GM18505 (cell line): Measurements from ENCODE around the gene ZNF618.

Experiments
- ATAC-seq: cut with Tn5 transposase; IDR thresholded peaks from one replicate; pipeline ENCODE4 v1.9.1; 2021; ENCODE audit not compliant: unreplicated experiment
- POLR2A ChIP-seq: IDR thresholded peaks from 4 replicates; pipeline ENCODE4 v1.6.1; 2011; ENCODE audit warnings: borderline replicate concordance; ENCODE audit not compliant: insufficient read depth, insufficient read length; ENCODE audit errors: extremely low read depth

Gene ZNF618

GRCh38 chr9:113892861-113893491 lies 16.9 kb downstream of the ZNF618 start:
- TF ChIP-seq POLR2A = no peak

GRCh38 chr9:113894166-113894565 lies 18.1 kb downstream of the ZNF618 start:
- no peak for ATAC-seq
- no peak for TF ChIP-seq POLR2A

More at GRCh38 chr9:113892861-113893491, 16.9 kb downstream of the ZNF618 start:
- ATAC-seq = no peak

GRCh38 chr9:113895526-113895925 lies 19.4 kb downstream of the ZNF618 start:
- ATAC-seq = no peak
- TF ChIP-seq POLR2A = no peak

- no peak for TF ChIP-seq POLR2A
- no peak for ATAC-seq
Observed at GRCh38 chr9:113896713-113897112, 20.6 kb downstream of the ZNF618 start.

- no peak for ATAC-seq
- TF ChIP-seq POLR2A = no peak
Observed at GRCh38 chr9:113898151-113898550, 22.0 kb downstream of the ZNF618 start.

GRCh38 chr9:113898596-113898995 lies 22.5 kb downstream of the ZNF618 start:
- no peak for TF ChIP-seq POLR2A
- ATAC-seq = no peak

- TF ChIP-seq POLR2A = no peak
- no peak for ATAC-seq
Observed at GRCh38 chr9:113899205-113899604, 23.1 kb downstream of the ZNF618 start.

- no peak for TF ChIP-seq POLR2A
- no peak for ATAC-seq
Observed at GRCh38 chr9:113901221-113901688, 25.1 kb downstream of the ZNF618 start.

- TF ChIP-seq POLR2A = no peak
- ATAC-seq = no peak
Observed at GRCh38 chr9:113903514-113904077, 27.5 kb downstream of the ZNF618 start.

GRCh38 chr9:113906411-113907110 lies 30.5 kb downstream of the ZNF618 start:
- no peak for ATAC-seq
- no peak for TF ChIP-seq POLR2A

- TF ChIP-seq POLR2A = no peak
- ATAC-seq = no peak
Observed at GRCh38 chr9:113907282-113907681, 31.2 kb downstream of the ZNF618 start.

GRCh38 chr9:113909421-113909820 lies 33.3 kb downstream of the ZNF618 start:
- no peak for ATAC-seq
- no peak for TF ChIP-seq POLR2A

- no peak for ATAC-seq
- no peak for TF ChIP-seq POLR2A
Observed at GRCh38 chr9:113910036-113910639, 34.0 kb downstream of the ZNF618 start.
